GM12873 (cell line): ENCODE results near the gene PCDH9.

Source experiments
- CTCF ChIP-seq: IDR thresholded peaks from 2 replicates; pipeline ENCODE4 v1.5.1; 2012; ENCODE audit warnings: low read depth, mild to moderate bottlenecking, moderate library complexity, low read length, control low read depth; ENCODE audit not compliant: insufficient read depth; ENCODE audit errors: missing control alignments

PCDH9 gene

GRCh38 chr13:66369666-66370065 is 860.5 kb downstream of the PCDH9 start:
- TF ChIP-seq CTCF = no peak

GRCh38 chr13:66367356-66367755 is 862.8 kb downstream of the PCDH9 start:
- no peak for TF ChIP-seq CTCF

- TF ChIP-seq CTCF = no peak
Measured at GRCh38 chr13:66365101-66365500, 865.0 kb downstream of the PCDH9 start.

GRCh38 chr13:66364346-66364745 is 865.8 kb downstream of the PCDH9 start:
- TF ChIP-seq CTCF = no peak

- no peak for TF ChIP-seq CTCF
Measured at GRCh38 chr13:66362485-66362884, 867.7 kb downstream of the PCDH9 start.

GRCh38 chr13:66359910-66360552 is 870.1 kb downstream of the PCDH9 start:
- no peak for TF ChIP-seq CTCF

- no peak for TF ChIP-seq CTCF
Measured at GRCh38 chr13:66359393-66359792, 870.7 kb downstream of the PCDH9 start.

GRCh38 chr13:66358564-66358963 is 871.6 kb downstream of the PCDH9 start:
- TF ChIP-seq CTCF = no peak
